Thyroid gland (tissue), 4 donors: ENCODE results near the gene ARHGAP30.

Experiments used
- CTCF ChIP-seq, 6 experiments: fragments of 200-600 bp in 3 of 6; fragments of 450-650 bp in 3 of 6; sonication (generic) in 3 of 6; IDR thresholded peaks; one replicate each; pipeline ENCODE4 v1.5.1; 2016 to 2019; ENCODE audit warnings: antibody characterized with exemption in 6 of 6, mild to moderate bottlenecking in 2 of 6, inconsistent platforms in 1 of 6, moderate library complexity in 1 of 6
- POLR2A ChIP-seq, 2 donors: fragments of 450-650 bp; IDR thresholded peaks; one replicate each; pipeline ENCODE4 v1.6.1; 2017; ENCODE audit warnings: antibody characterized with exemption in 2 of 2, mild to moderate bottlenecking in 2 of 2, moderate library complexity in 1 of 2

GRCh38 chr1:161073474-161074121 is 3.9 kb upstream of the ARHGAP30 start:
- TF ChIP-seq CTCF (IDR thresholded peaks at IDR 0.05) (no peak), POLR2A (IDR thresholded peaks at IDR 0.05) (no peak)
